Uterus (tissue), 2 donors: Measurements from ENCODE around the gene ZNF254.

Experiments used
- POLR2A ChIP-seq, 2 donors: fragments of 450-650 bp; IDR thresholded peaks; one replicate each; pipeline ENCODE4 v1.6.1; 2016; ENCODE audit warnings: antibody characterized with exemption in 2 of 2, mild to moderate bottlenecking in 1 of 2, moderate library complexity in 1 of 2
- TF ChIP-seq, protein P1 (sequence below), 4 experiments: fragments of 200-600 bp in 2 of 4; fragments of 450-650 bp in 2 of 4; sonication (generic) in 2 of 4; IDR thresholded peaks; one replicate each; pipeline ENCODE4 v1.5.1; 2016 to 2019; ENCODE audit warnings: antibody characterized with exemption in 4 of 4, mild to moderate bottlenecking in 2 of 4, moderate library complexity in 1 of 4

DNA sequence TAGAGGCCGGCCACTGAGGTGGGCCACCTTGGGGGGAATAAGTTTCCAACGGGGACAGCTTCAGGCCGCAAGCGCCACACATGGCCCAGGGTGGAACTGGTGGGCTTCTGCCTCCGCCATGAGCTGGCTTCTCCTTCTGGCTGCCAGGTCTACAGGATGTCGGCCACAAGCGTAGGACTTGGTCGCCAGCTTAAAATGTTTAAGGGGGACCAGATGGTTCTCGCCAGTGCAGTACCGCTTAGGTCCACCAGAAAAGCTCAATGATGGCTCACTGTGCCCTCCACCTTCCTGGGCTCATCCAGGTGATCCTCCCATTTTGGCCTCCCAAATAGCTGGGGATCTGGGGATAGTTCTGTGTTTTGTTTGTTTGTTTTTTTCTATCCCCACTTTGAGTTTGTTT lies 38.7 kb upstream of the ZNF254 start:
- TF ChIP-seq, protein P1, sequence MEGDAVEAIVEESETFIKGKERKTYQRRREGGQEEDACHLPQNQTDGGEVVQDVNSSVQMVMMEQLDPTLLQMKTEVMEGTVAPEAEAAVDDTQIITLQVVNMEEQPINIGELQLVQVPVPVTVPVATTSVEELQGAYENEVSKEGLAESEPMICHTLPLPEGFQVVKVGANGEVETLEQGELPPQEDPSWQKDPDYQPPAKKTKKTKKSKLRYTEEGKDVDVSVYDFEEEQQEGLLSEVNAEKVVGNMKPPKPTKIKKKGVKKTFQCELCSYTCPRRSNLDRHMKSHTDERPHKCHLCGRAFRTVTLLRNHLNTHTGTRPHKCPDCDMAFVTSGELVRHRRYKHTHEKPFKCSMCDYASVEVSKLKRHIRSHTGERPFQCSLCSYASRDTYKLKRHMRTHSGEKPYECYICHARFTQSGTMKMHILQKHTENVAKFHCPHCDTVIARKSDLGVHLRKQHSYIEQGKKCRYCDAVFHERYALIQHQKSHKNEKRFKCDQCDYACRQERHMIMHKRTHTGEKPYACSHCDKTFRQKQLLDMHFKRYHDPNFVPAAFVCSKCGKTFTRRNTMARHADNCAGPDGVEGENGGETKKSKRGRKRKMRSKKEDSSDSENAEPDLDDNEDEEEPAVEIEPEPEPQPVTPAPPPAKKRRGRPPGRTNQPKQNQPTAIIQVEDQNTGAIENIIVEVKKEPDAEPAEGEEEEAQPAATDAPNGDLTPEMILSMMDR (IDR thresholded peaks at IDR 0.05): no peak
- TF ChIP-seq POLR2A (IDR thresholded peaks at IDR 0.05): no peak
